Measurements from ENCODE around the gene SIPA1.

Gene SIPA1

GRCh38 chr11:65599216-65599954, 38.5 kb upstream of the SIPA1 start:
- no peak for TF ChIP-seq CTCF (conservative IDR thresholded peaks at IDR 0.05; ENCODE audit: low read length)
- no peak for DNase-seq (ENCODE audit: low read depth)
- no peak overlapping the region for H3K4me3 ChIP-seq (ENCODE audit: low read length)

GRCh38 chr11:65599955-65600246, 38.0 kb upstream of the SIPA1 start:
- H3K4me3 ChIP-seq (ENCODE audit: low read length), result no peak overlapping the region
- DNase-seq (ENCODE audit: low read depth), result no peak
- TF ChIP-seq CTCF (conservative IDR thresholded peaks at IDR 0.05; ENCODE audit: low read length), result no peak

GRCh38 chr11:65604258-65604657, 33.6 kb upstream of the SIPA1 start:
- no peak for DNase-seq (ENCODE audit: low read depth)
- H3K4me3 ChIP-seq (ENCODE audit: low read length), result no peak overlapping the region
- no peak for TF ChIP-seq CTCF (conservative IDR thresholded peaks at IDR 0.05; ENCODE audit: low read length)

GRCh38 chr11:65606876-65607613, 30.9 kb upstream of the SIPA1 start:
- no peak for TF ChIP-seq CTCF (conservative IDR thresholded peaks at IDR 0.05; ENCODE audit: low read length)
- H3K4me3 ChIP-seq (ENCODE audit: low read length), result peak overlapping the region; percentile 27
- DNase-seq (ENCODE audit: low read depth), result peak; percentile 94

GRCh38 chr11:65607614-65608426, 30.1 kb upstream of the SIPA1 start:
- DNase-seq (ENCODE audit: low read depth), result no peak
- peak overlapping the region; percentile 26; the same call in 1 of the 2 replicates for H3K4me3 ChIP-seq (ENCODE audit: low read length)
- no peak for TF ChIP-seq CTCF (conservative IDR thresholded peaks at IDR 0.05; ENCODE audit: low read length)

GRCh38 chr11:65609229-65609628, 28.7 kb upstream of the SIPA1 start:
- H3K4me3 ChIP-seq (ENCODE audit: low read length), result no peak overlapping the region
- DNase-seq (ENCODE audit: low read depth), result peak; percentile 29
- TF ChIP-seq CTCF (conservative IDR thresholded peaks at IDR 0.05; ENCODE audit: low read length), result no peak
